NCI-H2107 (cell line): ENCODE results near the gene CYP26A1.

Source experiments
- DNase-seq: peaks from one replicate; lab custom pipeline; 2025; lab: John Stamatoyannopoulos, UW

Gene CYP26A1

DNA sequence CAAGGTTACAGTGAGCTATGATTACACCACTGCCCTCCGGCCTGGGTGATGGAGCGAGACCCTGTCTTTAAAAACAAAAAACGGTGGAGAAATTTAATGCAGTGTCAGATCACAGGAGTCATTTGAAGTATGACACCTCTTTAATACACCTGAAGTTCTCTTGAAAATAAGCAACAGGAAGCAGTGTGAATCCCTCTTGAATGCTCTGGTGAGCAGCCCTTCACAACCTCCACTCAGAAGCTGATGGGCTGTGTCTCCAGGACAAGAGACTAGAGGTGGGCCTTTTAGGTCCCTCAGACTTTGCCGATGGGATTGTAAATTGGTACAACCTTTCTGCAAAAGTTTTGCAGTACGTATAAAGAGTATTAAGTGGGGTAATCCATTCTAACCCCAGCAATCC lies 50.1 kb downstream of the CYP26A1 start:
- DNase-seq: no peak

DNA sequence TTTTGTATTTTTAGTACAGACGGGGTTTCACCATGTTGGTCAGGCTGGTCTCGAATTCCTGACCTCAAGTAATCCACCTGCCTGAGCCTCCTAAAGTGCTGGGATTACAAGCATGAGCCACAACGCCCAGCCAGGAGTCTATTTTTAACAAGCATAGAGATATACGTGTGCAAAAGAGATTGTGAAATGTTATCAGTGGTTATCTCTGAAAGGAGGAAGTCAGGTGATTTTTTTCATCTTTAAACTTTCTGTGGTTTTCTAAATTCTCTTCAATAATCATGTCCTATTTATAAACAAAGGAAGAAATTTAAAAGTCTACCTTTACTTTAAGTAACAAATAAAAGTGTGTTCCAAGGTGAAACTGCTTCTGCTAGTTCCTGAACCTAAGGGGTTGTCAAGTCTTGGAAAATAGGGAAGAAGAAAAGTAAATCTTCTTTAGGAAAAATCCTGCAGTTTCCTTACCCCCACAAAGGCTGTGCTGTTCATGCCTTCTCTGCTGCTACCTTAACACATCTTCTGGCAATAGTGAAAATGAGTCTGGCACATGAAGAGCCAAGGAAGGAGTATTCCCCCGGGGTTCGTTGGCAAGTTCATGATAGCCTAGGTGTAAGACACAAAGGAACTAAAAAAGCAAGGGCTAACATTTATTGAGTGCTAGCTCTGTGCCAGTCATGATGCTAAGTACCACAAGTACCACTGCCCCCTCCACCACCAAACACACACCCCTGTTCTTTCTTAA lies 51.1 kb downstream of the CYP26A1 start:
- no peak for DNase-seq

DNA sequence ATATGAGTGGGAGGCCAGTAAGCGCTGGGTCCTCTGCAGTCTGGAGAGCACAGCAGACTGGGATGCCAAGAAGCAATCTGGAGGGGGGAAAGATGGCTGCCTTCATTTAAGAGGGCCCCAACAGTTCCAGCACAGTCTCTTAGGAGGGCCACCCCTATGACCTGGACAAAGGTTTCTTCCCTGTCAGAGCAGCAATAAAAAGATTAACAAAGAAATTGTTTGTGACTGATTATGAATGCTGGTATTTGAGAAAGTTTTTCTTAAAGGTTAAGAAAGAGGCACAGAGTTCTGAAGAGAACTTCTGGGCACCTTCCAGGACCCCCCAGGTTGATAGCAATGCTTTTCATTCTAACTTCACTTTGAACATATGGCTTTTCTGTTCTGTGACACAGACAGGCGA lies 52.3 kb downstream of the CYP26A1 start:
- no peak for DNase-seq

DNA sequence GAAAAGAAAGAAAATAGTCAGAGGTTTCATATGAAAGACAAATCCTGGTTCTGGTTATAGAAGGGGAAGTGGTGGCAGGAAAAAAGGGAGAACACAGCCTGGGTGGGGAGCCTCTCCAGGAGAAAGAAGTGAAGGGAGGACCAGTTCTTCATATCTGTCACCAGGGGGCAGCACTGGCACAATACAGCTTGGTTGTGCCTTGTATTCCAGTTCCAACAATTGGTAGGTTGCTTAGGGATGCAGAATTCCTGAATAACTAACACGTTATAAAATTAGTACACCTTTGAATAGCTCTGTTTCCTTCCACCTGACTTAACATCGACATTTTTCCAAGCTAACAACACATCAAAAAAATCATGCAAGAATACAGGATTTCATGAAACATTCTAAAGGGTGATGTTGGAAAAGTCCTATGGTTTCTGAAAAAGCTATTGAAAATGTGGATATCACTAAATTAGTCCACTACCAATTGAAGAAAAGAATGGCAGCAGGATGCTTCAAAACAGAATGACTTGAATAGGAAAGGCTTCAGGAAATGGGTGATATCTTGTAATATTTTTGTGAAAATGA lies 52.9 kb downstream of the CYP26A1 start:
- DNase-seq: no peak
